Neural progenitor cell (in vitro differentiated cells): Measurements from ENCODE around the gene RSPH6A. TPM values are rescaled to one million over a fixed set of nuclear protein-coding genes. Genes with fewer than 3 reads are reported as not detected.

Source experiments
- DNase-seq: peaks from one replicate; pipeline ENCODE4 v3.0.0-alpha.2; 2016; ENCODE audit warnings: low spot score
- H2AFZ ChIP-seq: fragments of 200-600 bp; sonication (generic); replicated peaks from 2 replicates; pipeline ENCODE4 v1.6.1; 2016; ENCODE audit warnings: antibody characterized with exemption
- H3F3A ChIP-seq: fragments of 200-600 bp; sonication (generic); 2 replicates; pipeline ENCODE4 v1.6.1; 2016; ENCODE audit warnings: antibody characterized with exemption, low read depth
- H3K27ac ChIP-seq: fragments of 200-600 bp; sonication (generic); 2 replicates; pipeline ENCODE4 v1.5.1; 2016; ENCODE audit warnings: mild to moderate bottlenecking
- H3K27me3 ChIP-seq: fragments of 200-600 bp; sonication (generic); 2 replicates; pipeline ENCODE4 v1.6.1; 2016; ENCODE audit warnings: mild to moderate bottlenecking, moderate library complexity
- H3K36me3 ChIP-seq: fragments of 200-600 bp; sonication (generic); 2 replicates; pipeline ENCODE4 v1.5.1; 2016
- H3K4me1 ChIP-seq: fragments of 200-600 bp; sonication (generic); 2 replicates; pipeline ENCODE4 v1.6.1; 2016; ENCODE audit warnings: mixed run types
- H3K4me2 ChIP-seq: fragments of 200-600 bp; sonication (generic); 2 replicates; pipeline ENCODE4 v1.6.1; 2016
- H3K4me3 ChIP-seq: fragments of 200-600 bp; sonication (generic); 2 replicates; pipeline ENCODE4 v1.5.1; 2016
- H3K79me2 ChIP-seq: fragments of 200-600 bp; sonication (generic); 2 replicates; pipeline ENCODE4 v1.6.1; 2016; ENCODE audit warnings: low read depth
- H3K9ac ChIP-seq: fragments of 200-600 bp; sonication (generic); 2 replicates; pipeline ENCODE4 v1.6.1; 2016
- H3K9me3 ChIP-seq: fragments of 200-600 bp; sonication (generic); 2 replicates; pipeline ENCODE4 v1.5.1; 2016; ENCODE audit warnings: low read depth
- H4K20me1 ChIP-seq: fragments of 200-600 bp; sonication (generic); 2 replicates; pipeline ENCODE4 v1.6.1; 2016; ENCODE audit warnings: low read depth
- H3K27ac Mint-ChIP-seq: 3 replicates; pipeline ENCODE4 v1.8.0; 2021; ENCODE audit warnings: mixed read lengths
- H3K27me3 Mint-ChIP-seq: 2 replicates; pipeline ENCODE4 v1.8.0; 2022; ENCODE audit warnings: low read depth, mild to moderate bottlenecking, inconsistent platforms, moderate library complexity, mixed read lengths; ENCODE audit not compliant: insufficient read depth
- H3K36me3 Mint-ChIP-seq: 3 replicates; pipeline ENCODE4 v1.8.0; 2021; ENCODE audit warnings: mixed read lengths
- H3K4me1 Mint-ChIP-seq: 3 replicates; pipeline ENCODE4 v1.8.0; 2021; ENCODE audit warnings: mixed read lengths
- H3K4me3 Mint-ChIP-seq: 3 replicates; pipeline ENCODE4 v1.8.0; 2021; ENCODE audit warnings: mild to moderate bottlenecking, moderate library complexity, mixed read lengths
- H3K9me3 Mint-ChIP-seq: 3 replicates; pipeline ENCODE4 v1.8.0; 2020; ENCODE audit warnings: mixed read lengths
- CTCF ChIP-seq: fragments of 200-600 bp; sonication (generic); IDR thresholded peaks from 2 replicates; pipeline ENCODE4 v1.5.1; 2017; ENCODE audit warnings: antibody characterized with exemption, mild to moderate bottlenecking
- EZH2 ChIP-seq: fragments of 200-600 bp; sonication (generic); IDR thresholded peaks from 2 replicates; pipeline ENCODE4 v1.6.1; 2017; ENCODE audit warnings: antibody characterized with exemption, mild to moderate bottlenecking, moderate library complexity
- EZH2phosphoT487 ChIP-seq: fragments of 200-600 bp; sonication (generic); IDR thresholded peaks from 2 replicates; pipeline ENCODE4 v1.6.1; 2017; ENCODE audit warnings: antibody characterized with exemption
- total RNA-seq: library from RNA; depleted of rRNA; stranded (reverse); fragments of >200 nt; gene quantifications from 2 replicates; pipeline ENCODE4 v1.2.3, GENCODE V29; 2015; ENCODE audit warnings: low replicate concordance

RSPH6A gene
- total RNA-seq, 1 donor from 2014 or later: not detected

GRCh38 chr19:45746866-45747265 is 68.2 kb downstream of the RSPH6A start:
- H4K20me1 ChIP-seq: no peaks in the 10 kb centered on the region
- no peaks in the 10 kb centered on the region for H3K36me3 ChIP-seq
- H3K79me2 ChIP-seq: no peaks in the 10 kb centered on the region
- H3K9me3 Mint-ChIP-seq: no peaks in the 10 kb centered on the region
- no peak overlapping the region for H3K4me3 ChIP-seq
- peaks cover 7% of the 10 kb centered on the region for H3F3A ChIP-seq
- H2AFZ ChIP-seq: no peak overlapping the region
- H3K27me3 ChIP-seq: no peaks in the 10 kb centered on the region
- peaks cover 5% of the 10 kb centered on the region for H3K4me1 ChIP-seq
- H3K36me3 Mint-ChIP-seq: no peaks in the 10 kb centered on the region
- no peak overlapping the region for H3K27ac Mint-ChIP-seq
- no peak overlapping the region for H3K4me3 Mint-ChIP-seq
- no peak for DNase-seq
- no peak overlapping the region for H3K4me2 ChIP-seq
- H3K27ac ChIP-seq: no peak overlapping the region
- peaks cover 2% of the 10 kb centered on the region for H3K4me1 Mint-ChIP-seq
- no peaks in the 10 kb centered on the region for H3K9me3 ChIP-seq
- TF ChIP-seq EZH2 (no peak), EZH2phosphoT487 (no peak), CTCF (no peak)
- H3K27me3 Mint-ChIP-seq: peaks cover 5% of the 10 kb centered on the region
- H3K9ac ChIP-seq: no peak overlapping the region

Other genes starting within 250 kb of the RSPH6A start
- 3.7 and 11.3 TPM in 2 replicates for gene OPA3, start 230.5 kb downstream of the RSPH6A start, total RNA-seq
- gene GPR4, start 213.1 kb downstream of the RSPH6A start, total RNA-seq: not detected in 2 replicates
- 15.9 and 20.3 TPM in 2 replicates for gene EML2, start 175.9 kb downstream of the RSPH6A start, total RNA-seq
- gene GIPR, start 147.1 kb downstream of the RSPH6A start, total RNA-seq: not detected in 2 replicates
- gene SNRPD2, start 123.4 kb downstream of the RSPH6A start, total RNA-seq: 330 and 405 TPM in 2 replicates
- gene QPCTL, start 122.6 kb downstream of the RSPH6A start, total RNA-seq: 4.5 and 15.7 TPM in 2 replicates
- gene FBXO46, start 84.4 kb downstream of the RSPH6A start, total RNA-seq: 7.5 and 21.3 TPM in 2 replicates
- gene MEIOSIN, start 81.9 kb downstream of the RSPH6A start, total RNA-seq: 0.06 TPM in 1 of 2 replicates, not detected in the other
- gene SIX5, start 46.1 kb downstream of the RSPH6A start, total RNA-seq: 8.1 and 50.8 TPM in 2 replicates
- 5.5 and 33.2 TPM in 2 replicates for gene DMPK, start 32.8 kb downstream of the RSPH6A start, total RNA-seq
- gene DMWD, start 22.5 kb downstream of the RSPH6A start, total RNA-seq: 22.8 and 50.3 TPM in 2 replicates
- 38.3 and 65.7 TPM in 2 replicates for gene SYMPK, start 47.8 kb upstream of the RSPH6A start, total RNA-seq
- gene FOXA3, start 49.0 kb upstream of the RSPH6A start, total RNA-seq: 7.3 and 8.4 TPM in 2 replicates
- gene IRF2BP1, start 70.8 kb upstream of the RSPH6A start, total RNA-seq: 9.8 and 34.5 TPM in 2 replicates
- 0.07 and 1.9 TPM in 2 replicates for gene MYPOP, start 87.3 kb upstream of the RSPH6A start, total RNA-seq
- gene NANOS2, start 99.5 kb upstream of the RSPH6A start, total RNA-seq: not detected in 2 replicates
- 3.9 and 6.7 TPM in 2 replicates for gene NOVA2, start 158.6 kb upstream of the RSPH6A start, total RNA-seq
- 5.7 and 11.6 TPM in 2 replicates for gene CCDC61, start 180.2 kb upstream of the RSPH6A start, total RNA-seq
- gene PGLYRP1, start 207.7 kb upstream of the RSPH6A start, total RNA-seq: not detected in 2 replicates
- gene IGFL4, start 225.7 kb upstream of the RSPH6A start, total RNA-seq: 0.15 and 0.21 TPM in 2 replicates